ENCODE measurements around the gene UBTD1.
"Not testable (repeated sequence)": the region's sequence is repeated elsewhere in the genome, so short reads cannot be mapped to it uniquely, and the experiment has no call there.

Gene UBTD1

GRCh38 chr10:97515271-97515978 is 16.7 kb downstream of the UBTD1 start:
- DNase-seq (ENCODE audit: low read depth): peak; percentile 10

DNA sequence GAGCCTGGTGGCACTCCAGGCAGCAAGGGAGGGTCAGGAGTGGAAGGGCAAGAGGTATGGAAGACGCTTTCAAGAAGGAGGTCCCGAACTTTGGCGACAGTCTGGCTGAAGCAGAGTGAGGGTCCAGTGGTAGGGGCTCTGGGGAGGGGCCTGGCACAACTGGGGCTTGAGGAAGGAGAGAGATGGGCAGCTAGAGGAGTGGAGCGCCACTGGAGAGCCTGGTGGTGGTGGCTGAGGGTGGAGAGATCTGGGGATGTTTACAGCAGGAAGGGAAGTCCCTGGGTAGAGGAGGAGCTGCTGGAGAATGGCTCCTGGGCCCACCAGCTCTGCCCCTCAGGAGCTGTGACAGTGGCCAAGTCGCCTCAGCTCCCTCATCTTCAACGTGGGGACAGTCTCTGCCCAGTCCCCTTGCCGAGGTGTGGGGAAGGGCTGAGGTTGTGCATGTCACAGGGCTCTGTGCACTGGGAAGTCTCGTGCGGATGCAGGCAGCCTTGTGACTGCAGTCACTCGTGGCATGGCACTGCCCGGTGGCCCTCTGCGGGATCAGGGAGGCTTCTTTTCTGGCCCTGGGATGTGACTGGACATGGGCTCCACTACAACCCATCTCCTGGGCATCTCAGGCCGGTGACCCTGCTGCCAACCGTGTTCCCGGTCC is 18.5 kb downstream of the UBTD1 start:
- DNase-seq (ENCODE audit: low read depth): no peak

- DNase-seq (ENCODE audit: low read depth): no peak
These were observed 19.1 kb downstream of the UBTD1 start for GRCh38 chr10:97517778-97518300.

DNA sequence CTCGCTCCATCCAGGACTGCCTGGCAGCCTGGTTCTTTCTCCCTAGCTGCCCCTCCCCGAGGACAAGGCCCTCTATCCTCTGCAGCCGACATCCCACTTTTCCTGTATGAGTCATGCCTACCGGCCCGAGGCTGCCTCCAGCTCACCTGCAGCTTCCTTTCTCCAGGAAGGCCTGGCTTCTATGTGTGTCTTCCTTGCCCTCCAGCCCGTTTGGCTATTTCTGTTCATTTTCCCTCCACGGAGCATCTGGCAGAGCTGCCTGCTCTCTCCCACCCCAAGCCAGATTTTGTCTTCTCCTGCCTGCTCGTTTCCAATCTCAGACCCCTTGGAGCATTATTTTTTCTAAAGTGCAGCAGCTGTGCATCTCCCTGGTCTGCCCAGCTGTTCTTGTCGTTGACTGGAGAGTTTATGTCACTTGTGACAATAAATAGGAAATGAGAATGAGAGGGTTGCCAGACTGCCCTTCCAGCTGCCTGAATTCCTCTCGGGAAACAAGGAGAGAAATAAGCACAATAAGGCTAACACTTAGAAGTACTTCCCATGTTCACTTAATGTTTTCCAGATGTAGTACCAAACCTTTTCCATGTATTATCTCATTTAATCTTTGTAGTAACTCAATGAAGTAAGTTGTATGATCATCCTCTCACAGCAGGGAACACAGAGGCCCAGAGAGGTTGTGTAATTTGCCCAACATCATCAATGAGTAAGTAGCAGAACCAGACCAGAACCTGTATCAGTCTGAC is 19.7 kb downstream of the UBTD1 start:
- peak; percentile 38 for DNase-seq (ENCODE audit: low read depth)

DNA sequence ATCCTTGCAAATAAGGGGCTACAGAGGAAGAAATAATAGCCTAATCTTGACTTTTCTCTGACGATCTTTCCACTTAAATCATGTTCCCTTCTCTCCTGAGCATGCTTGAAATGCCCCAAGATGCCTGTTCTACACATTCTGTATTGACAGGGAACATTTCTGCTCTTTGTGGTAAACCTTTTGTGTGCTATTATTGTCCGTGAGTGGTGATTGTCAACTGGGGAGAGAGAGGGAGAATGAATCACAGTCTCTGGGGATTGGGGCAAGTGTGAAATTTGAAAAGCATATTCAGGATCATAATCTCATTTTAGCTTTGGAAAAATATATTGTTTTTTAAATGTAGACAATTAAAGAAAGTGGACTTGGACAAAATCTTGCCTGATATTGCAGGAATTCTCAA is 20.6 kb downstream of the UBTD1 start:
- no peak for DNase-seq (ENCODE audit: low read depth)

GRCh38 chr10:97520520-97520919 is 21.8 kb downstream of the UBTD1 start:
- no peak for DNase-seq (ENCODE audit: low read depth)

DNA sequence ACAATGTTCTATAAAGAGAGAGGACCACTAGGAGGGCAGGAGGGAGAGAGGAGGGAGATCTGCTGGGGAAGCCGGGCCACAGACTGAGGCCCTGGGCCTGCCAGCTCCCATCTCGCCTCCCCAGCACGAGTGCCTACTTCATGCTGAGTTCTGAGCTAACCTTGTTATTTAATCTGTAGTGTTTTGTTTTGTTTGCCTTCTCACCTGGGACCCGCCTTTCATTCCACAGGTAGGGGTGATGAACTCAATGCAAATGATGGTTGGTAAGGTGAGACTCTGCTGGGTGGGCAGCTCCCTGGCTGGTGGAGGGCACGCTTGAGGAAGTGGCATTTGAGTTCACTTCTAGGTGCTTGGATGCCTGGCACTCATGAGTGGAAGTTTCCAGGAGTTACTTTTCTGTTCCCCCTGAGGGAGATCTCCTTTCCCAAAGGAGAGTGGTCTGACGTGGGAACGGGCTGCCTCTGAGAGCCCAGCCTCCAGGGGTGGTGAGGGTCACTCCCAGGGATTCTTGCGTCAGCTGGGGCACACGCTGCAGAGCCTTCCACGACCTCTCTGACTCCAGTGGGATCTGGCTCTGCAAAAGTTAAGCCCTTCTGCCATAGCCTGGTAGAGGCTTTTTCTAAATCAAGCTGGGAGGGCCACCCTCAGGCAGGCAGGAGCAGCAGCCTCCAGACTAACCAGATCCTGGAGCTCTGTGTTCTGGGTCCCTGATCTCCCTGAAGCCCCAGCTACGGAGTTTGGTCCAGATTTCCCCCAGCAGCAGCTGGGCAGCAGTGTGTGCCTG is 22.4 kb downstream of the UBTD1 start:
- DNase-seq (ENCODE audit: low read depth): no peak

DNA sequence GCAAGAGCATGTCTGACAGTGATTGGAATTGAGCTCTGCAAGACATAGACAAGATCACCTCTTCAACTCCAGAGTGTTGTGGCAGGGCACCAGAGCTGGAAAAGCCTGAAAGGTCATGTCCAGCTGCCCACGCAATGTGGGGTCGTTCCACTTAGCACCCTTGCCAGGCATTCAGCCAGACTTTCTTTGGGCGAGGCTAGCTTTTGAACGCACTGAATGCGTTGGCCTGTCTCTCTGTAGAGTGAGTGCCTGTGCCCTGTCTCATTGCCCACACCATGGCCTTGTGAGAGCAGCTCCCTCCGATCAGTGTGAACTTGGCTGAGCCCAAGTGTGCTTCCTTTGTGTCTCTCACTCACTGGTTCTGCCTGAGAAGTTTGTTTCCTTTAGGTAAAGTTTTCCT is 23.3 kb downstream of the UBTD1 start:
- DNase-seq (ENCODE audit: low read depth): no peak

DNA sequence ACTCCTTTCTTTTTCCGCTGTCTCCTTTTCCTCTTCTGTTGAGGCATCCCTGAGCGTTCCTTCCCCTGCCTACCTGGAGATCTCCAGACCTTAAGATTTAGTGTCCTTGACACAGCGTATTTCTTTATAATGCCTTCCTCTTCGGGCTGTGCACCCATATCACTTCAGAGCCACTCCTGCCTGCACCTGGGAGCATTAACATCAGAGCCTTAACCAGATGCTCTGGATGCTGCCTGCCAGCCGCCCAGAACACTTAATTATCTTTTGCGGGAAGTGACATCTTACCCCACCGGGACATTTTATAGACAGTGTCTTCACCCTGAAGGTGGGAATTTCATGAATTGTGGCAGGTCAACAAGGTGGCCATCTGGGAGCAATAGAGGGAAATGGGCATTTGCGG is 24.2 kb downstream of the UBTD1 start:
- DNase-seq (ENCODE audit: low read depth): no peak

DNA sequence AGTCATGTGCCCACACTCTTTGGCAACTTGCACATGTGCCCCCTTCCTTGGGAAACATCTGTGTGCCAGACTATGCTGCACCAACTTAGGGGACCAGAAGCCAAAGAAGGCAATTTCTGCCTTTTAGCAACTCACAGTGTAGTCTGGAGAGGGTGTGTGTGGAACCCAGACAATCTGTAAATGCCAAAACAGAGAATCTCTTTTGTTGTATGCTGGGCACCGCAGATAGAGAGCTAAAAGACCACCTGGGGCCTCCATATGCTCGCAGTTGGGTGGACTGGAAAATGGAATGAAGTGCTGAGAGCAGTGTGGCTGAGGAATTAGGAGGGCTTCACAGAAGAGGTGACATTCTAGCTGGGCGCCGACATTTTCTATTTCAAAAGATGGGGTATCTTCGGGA is 26.4 kb downstream of the UBTD1 start:
- no peak for DNase-seq (ENCODE audit: low read depth)

- DNase-seq (ENCODE audit: low read depth): no peak
These were observed 27.0 kb downstream of the UBTD1 start for GRCh38 chr10:97525683-97526110.

DNA sequence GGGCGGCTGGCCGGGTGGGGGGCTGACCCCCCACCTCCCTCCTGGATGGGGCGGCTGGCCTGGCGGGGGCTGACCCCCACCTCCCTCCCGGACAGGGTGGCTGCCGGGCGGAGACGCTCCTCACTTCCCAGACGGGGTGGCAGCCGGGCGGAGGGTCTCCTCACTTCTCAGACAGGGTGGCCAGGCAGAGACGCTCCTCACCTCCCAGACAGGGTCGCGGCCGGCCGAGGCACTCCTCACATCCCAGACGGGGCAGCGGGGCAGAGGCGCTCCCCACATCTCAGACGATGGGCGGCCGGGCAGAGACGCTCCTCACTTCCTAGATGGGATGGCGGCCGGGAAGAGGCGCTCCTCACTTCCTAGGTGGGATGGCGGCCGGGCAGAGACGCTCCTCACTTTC is 30.2 kb downstream of the UBTD1 start:
- not testable (repeated sequence) for DNase-seq (ENCODE audit: low read depth)

GRCh38 chr10:97529685-97530465 is 31.2 kb downstream of the UBTD1 start:
- no peak for DNase-seq (ENCODE audit: low read depth)

- peak; percentile 61 for DNase-seq (ENCODE audit: low read depth)
These were observed 32.8 kb downstream of the UBTD1 start for GRCh38 chr10:97531401-97531986.

DNA sequence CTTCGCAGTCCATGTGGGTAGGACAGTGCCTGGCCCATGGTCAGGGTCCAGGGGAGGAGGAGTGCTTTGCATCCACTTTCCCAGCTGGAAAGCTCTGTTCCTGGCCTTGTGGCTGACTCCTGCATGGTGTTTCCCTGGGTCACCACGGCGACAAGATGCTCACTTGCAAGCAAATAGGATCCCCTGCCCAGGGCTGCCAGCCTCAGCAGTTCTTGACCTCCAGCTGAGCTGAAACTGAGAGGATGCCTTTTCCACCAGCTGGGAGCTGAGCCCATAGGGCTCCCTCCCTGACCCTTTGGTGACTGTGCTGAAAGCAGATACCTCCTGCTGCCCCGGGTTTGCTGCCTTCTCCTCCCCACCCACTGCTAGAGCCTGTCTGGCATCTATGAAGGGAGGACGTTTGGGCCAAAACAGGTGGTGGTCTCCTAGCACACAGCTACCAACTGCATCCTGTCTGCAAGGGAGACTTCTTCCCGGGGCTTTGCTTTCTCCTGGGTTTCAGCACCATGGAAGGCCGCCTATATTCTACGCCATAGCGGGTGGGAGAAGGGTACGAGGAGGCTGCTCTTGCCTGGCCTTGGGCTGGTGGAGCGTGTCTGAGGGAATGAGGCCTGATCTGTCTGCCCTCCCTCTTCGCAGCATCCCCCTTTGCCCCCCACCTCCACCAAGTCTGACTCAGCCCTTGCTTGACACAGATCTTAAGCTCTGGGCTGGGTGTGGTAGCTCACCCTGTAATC is 34.4 kb downstream of the UBTD1 start:
- DNase-seq (ENCODE audit: low read depth): peak; percentile 63

DNA sequence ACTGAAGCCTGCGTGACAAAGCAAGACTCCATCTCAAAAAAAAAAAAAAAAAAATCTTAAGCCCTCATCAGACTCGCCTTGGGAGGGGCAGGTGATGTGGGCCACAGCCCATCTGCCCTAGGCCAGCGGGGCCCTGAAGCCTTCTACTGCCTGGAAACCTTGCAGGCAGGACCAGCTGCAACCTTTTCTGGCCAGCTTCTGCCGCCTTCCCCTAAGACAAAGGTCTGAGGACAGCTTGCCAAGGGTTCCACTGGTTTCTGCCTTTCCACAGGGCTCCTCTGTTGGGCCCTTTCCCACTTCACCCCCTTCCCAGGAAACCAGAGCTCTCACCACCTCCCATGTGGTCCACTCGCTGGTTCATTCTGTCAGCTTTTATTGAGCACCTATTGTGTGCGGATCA is 35.2 kb downstream of the UBTD1 start:
- DNase-seq (ENCODE audit: low read depth): no peak

- peak; percentile 46 for DNase-seq (ENCODE audit: low read depth)
These were observed 36.1 kb downstream of the UBTD1 start for GRCh38 chr10:97534746-97535367.

- no peak for DNase-seq (ENCODE audit: low read depth)
These were observed 38.6 kb downstream of the UBTD1 start for GRCh38 chr10:97537186-97537869.

GRCh38 chr10:97538411-97538810 is 39.7 kb downstream of the UBTD1 start:
- peak; percentile 95 for DNase-seq (ENCODE audit: low read depth)
